Testis (tissue), 2 donors: ENCODE data around the gene BHLHE40.
"Not testable (repeated sequence)": the region's sequence is repeated elsewhere in the genome, so short reads cannot be mapped to it uniquely, and the experiment has no call there.

Experiments used
- CTCF ChIP-seq, 3 experiments: fragments of 450-650 bp in 2 of 3; fragments of 200-600 bp in 1 of 3; sonication (generic) in 1 of 3; IDR thresholded peaks; one replicate each; pipeline ENCODE4 v1.5.1; 2016 to 2019; ENCODE audit warnings: antibody characterized with exemption in 3 of 3, mild to moderate bottlenecking in 2 of 3, moderate library complexity in 1 of 3
- POLR2A ChIP-seq: fragments of 450-650 bp; IDR thresholded peaks from one replicate; pipeline ENCODE4 v1.6.1; 2017; ENCODE audit warnings: antibody characterized with exemption, mild to moderate bottlenecking, moderate library complexity

- TF ChIP-seq CTCF (IDR thresholded peaks at IDR 0.05); POLR2A: not testable (repeated sequence)
Measured at GRCh38 chr3:4966006-4966405, 13.2 kb upstream of the BHLHE40 start.
